ENCODE measurements around the gene CERS1.

Gene CERS1

DNA sequence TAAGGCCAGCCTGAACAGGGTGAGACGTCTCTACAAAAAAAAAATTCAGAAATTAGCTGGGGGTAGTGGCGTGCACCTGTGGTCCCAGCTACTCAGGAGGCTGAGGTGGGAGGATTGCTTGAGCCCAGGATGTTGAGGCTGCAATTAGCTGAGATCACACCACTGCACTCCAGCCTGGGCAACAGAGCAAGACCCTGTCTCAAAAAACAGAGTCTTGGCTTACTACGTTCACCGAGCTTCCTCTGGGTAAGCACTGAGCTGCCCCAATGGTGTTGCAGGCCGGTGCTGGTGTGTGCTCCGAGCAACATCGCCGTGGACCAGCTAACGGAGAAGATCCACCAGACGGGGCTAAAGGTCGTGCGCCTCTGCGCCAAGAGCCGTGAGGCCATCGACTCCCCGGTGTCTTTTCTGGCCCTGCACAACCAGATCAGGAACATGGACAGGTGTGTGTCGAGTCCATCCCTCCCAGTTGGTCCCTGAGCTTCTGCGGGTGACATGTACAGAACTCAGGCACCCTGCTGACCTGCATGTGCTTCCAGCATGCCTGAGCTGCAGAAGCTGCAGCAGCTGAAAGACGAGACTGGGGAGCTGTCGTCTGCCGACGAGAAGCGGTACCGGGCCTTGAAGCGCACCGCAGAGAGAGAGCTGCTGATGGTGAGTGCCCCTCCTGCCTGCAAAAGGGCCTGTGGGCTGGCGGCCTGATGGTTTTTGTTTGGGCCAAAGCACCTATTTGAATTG is 40.1 kb downstream of the CERS1 start:
- Histone ChIP-seq H3K36me3 (ENCODE audit: insufficient read depth, low read length) (peaks cover 36% of the 10 kb centered on the region), H3K4me1 (ENCODE audit: insufficient read depth, low read length) (no peaks in the 10 kb centered on the region; the same call in 1 of the 2 replicates), H3K9ac (ENCODE audit: low read depth, low read length) (no peak overlapping the region), H3K9me3 (ENCODE audit: control insufficient read depth, insufficient read depth, low read length) (no peaks in the 10 kb centered on the region)

DNA sequence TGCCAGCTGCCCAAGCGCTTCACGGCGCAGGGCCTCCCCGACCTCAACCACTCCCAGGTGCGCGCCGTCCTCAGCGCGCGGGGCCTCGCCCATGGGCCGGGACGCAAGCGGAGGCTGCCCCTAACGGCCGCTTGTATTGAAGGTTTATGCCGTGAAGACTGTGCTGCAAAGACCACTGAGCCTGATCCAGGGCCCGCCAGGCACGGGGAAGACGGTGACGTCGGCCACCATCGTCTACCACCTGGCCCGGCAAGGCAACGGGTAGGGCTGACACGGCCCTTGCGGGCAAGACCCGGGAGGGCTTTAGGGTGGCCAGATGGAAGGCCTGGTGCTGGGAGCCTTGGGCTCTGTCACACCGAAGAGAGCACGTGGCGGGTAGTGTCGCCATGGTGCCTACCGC is 41.0 kb downstream of the CERS1 start:
- H3K36me3 ChIP-seq (ENCODE audit: insufficient read depth, low read length), result peaks cover 30% of the 10 kb centered on the region
- H3K4me1 ChIP-seq (ENCODE audit: insufficient read depth, low read length), result no peaks in the 10 kb centered on the region; the same call in 1 of the 2 replicates
- H3K9me3 ChIP-seq (ENCODE audit: control insufficient read depth, insufficient read depth, low read length), result no peaks in the 10 kb centered on the region
- no peak overlapping the region for H3K9ac ChIP-seq (ENCODE audit: low read depth, low read length)

DNA sequence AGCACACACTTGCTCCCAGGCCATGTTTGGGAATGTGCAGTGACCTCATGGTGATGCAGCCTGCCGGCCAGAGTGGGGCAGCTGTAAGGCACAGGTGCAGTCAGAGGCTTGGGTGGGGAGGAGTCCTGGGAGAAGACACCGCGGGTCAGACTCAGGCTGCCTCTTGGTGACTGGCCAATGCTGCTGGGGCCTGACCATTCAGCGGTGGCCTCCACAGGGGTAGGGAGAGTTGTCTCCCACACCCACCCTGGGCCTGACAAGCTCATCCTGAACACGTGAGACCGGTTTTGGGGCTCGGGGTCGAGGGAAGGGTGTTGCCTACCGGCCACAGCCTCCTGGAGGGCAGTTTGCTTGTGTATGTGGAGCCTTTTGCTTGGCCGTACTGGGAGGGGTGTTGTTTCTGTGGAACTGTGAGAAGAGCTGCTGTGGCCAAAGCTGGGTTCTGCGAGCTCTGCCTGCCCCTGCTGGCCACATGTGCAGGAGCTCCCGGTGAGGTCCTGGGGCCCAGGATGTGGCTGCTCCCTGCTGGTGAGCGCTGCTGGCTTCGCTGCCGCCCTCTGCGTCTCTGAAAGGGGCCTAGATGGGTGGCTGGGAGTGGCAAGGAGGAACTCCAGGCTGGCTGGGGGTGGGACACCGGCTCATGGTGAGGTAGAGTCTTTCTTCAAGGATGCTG is 42.1 kb downstream of the CERS1 start:
- Histone ChIP-seq H3K36me3 (ENCODE audit: insufficient read depth, low read length) (peaks cover 32% of the 10 kb centered on the region), H3K9me3 (ENCODE audit: control insufficient read depth, insufficient read depth, low read length) (no peaks in the 10 kb centered on the region), H3K9ac (ENCODE audit: low read depth, low read length) (no peak overlapping the region), H3K4me1 (ENCODE audit: insufficient read depth, low read length) (no peaks in the 10 kb centered on the region; the same call in 1 of the 2 replicates)

DNA sequence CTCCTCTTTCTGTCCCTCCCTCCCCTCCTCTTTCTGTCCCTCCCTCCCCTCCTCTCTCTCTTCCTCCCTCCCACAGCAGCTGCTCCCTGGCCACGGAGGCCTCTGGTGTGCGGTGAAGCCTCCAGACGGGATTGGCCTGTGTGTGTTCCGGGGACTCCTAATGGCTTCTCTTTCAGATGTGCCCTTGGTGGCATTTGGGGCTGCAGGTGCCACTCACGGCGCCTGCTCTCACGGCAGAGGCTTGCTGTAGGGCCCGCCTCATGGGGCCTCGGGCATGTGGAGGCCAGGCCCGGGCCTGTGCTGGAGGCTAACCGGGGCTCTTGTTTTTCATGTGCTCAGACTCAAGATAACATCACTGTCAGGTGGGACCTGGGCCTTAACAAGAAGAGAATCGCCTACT is 43.3 kb downstream of the CERS1 start:
- no peak overlapping the region for H3K9ac ChIP-seq (ENCODE audit: low read depth, low read length)
- H3K9me3 ChIP-seq (ENCODE audit: control insufficient read depth, insufficient read depth, low read length), result no peaks in the 10 kb centered on the region
- H3K36me3 ChIP-seq (ENCODE audit: insufficient read depth, low read length), result peaks cover 33% of the 10 kb centered on the region
- no peaks in the 10 kb centered on the region; the same call in 1 of the 2 replicates for H3K4me1 ChIP-seq (ENCODE audit: insufficient read depth, low read length)

DNA sequence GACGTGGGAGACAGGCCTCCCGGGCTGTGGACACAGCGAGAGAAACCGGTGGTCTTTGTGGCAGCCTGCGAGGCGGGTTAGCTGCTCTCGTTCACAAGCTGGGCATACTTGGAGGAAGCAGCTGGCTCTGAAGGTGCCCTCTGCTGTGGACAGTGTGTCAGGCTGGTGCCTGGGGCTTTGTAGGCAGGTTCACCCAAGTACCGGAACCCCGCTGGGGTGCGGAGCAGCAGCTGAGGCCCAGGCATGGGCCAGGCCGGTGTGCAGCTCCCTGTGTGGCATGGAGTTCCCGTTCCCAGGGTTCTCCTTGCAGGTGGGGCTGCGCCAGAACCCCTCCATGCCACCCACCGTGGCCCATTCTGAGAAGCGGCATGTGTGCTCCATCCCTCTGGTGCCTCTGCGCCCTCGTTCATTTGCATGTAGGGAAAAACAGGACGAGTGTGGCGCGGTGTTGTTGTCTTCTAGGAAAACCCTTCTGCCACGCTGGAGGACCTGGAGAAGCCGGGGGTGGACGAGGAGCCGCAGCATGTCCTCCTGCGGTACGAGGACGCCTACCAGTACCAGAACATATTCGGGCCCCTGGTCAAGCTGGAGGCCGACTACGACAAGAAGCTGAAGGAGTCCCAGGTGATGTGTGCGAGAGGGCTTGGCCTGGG is 44.2 kb downstream of the CERS1 start:
- H3K36me3 ChIP-seq (ENCODE audit: insufficient read depth, low read length), result peaks cover 26% of the 10 kb centered on the region
- no peaks in the 10 kb centered on the region for H3K9me3 ChIP-seq (ENCODE audit: control insufficient read depth, insufficient read depth, low read length)
- H3K4me1 ChIP-seq (ENCODE audit: insufficient read depth, low read length), result no peaks in the 10 kb centered on the region; the same call in 1 of the 2 replicates
- H3K9ac ChIP-seq (ENCODE audit: low read depth, low read length), result no peak overlapping the region

DNA sequence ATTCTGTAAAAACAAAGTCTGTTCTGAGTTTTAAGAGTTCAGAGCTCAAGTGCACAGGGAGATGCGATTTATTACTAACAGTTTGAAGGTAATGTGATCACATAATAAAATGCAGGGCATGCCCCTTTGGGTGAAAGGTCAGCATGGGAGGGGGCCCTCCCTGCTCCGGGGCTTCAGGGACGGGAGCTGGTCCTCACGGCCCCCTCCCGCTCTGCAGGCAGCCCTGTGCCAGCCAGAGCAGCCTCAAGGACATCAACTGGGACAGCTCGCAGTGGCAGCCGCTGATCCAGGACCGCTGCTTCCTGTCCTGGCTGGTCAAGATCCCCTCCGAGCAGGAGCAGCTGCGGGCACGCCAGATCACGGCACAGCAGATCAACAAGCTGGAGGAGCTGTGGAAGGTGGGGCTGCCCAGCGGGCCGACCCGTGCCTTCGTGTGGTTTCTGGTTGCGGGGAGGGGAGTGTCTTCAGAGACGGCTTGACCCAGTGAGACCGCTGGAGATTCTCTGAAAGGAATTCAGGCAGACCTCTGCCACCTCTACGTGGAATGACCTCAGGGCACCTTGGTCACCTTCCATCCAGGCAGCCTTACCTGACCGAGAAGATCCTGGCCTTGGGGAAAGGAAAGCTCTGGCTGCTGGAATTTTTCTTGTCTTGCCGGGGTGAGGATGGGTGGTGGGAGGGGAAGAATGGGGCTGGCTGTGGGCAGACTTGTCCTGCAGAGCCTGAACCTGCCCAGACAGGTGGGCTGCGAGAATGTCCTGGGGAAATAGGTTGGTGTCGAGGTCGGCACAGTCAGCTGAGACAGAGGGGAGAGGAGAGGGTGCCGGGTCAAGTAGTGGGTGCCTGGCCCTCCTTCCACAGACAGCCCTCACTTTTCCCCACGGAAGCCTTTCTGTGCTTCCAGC is 45.2 kb downstream of the CERS1 start:
- H3K9ac ChIP-seq (ENCODE audit: low read depth, low read length), result no peak overlapping the region
- no peaks in the 10 kb centered on the region for H3K4me1 ChIP-seq (ENCODE audit: insufficient read depth, low read length)
- peaks cover 26% of the 10 kb centered on the region for H3K36me3 ChIP-seq (ENCODE audit: insufficient read depth, low read length)
- no peaks in the 10 kb centered on the region for H3K9me3 ChIP-seq (ENCODE audit: control insufficient read depth, insufficient read depth, low read length)

DNA sequence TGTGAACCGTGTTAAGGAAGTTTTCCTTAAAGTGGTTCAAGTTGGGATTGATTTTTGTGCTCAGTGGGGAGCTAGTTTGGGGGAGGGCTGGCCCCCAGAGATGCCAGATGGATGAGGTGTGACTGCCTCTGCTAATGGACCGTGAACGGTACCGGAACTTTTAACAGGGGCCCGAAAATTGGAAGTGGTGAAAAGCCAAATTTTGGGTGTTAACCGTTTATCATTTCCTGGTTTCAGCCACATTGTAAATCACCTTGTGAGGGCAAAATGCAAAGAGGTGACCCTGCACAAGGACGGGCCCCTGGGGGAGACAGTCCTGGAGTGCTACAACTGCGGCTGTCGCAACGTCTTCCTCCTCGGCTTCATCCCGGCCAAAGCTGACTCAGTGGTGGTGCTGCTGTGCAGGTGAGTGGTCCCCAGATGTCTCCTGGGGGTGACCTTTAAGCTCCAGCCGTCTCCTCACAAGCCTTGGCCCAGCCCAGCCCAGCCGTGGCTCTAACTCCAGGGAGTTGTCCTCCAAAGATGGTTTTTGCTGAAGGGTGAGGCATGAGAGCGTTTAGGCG is 46.0 kb downstream of the CERS1 start:
- peaks cover 26% of the 10 kb centered on the region for H3K36me3 ChIP-seq (ENCODE audit: insufficient read depth, low read length)
- no peak overlapping the region for H3K9ac ChIP-seq (ENCODE audit: low read depth, low read length)
- no peaks in the 10 kb centered on the region for H3K4me1 ChIP-seq (ENCODE audit: insufficient read depth, low read length)
- H3K9me3 ChIP-seq (ENCODE audit: control insufficient read depth, insufficient read depth, low read length), result no peaks in the 10 kb centered on the region

DNA sequence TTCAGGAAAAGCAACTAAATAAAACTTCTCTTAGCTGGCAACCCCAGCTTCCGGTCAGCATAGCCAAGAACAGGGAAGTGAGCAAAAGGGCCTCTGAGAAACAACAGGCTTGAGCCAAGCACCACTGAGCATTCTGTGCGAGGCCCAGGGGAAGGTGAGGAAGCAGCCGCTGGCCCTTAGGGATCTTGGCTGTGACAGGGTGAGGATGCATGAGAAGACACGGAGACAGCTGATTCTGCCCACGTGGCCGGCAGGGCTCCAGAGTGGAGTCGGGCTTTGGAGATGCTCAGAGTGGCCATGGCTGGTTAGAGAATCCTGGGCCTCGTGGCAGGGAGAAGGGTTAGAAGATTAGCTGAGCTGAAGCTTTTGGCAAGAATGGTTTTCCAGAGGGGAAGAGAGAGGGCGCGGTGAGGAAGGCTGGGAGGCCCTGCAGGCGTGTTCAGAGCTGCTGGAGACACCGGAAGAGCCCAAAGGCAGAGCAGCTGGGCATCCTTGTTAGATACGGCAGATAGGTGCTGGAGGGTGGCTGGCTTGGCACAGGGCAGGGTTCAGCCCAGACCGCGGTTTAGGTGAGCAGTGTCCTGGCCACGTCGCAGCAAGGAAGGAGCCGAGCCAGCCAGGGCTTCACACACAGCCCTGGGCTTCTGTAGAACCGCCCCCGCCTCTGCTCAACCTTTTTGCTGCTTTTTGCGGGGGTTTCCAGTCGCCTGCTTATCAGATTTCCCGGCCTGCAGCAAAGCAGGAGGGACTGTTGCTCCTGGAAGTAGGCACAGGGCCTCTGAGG is 46.9 kb downstream of the CERS1 start:
- H3K4me1 ChIP-seq (ENCODE audit: insufficient read depth, low read length), result no peaks in the 10 kb centered on the region
- H3K36me3 ChIP-seq (ENCODE audit: insufficient read depth, low read length), result peaks cover 26% of the 10 kb centered on the region

DNA sequence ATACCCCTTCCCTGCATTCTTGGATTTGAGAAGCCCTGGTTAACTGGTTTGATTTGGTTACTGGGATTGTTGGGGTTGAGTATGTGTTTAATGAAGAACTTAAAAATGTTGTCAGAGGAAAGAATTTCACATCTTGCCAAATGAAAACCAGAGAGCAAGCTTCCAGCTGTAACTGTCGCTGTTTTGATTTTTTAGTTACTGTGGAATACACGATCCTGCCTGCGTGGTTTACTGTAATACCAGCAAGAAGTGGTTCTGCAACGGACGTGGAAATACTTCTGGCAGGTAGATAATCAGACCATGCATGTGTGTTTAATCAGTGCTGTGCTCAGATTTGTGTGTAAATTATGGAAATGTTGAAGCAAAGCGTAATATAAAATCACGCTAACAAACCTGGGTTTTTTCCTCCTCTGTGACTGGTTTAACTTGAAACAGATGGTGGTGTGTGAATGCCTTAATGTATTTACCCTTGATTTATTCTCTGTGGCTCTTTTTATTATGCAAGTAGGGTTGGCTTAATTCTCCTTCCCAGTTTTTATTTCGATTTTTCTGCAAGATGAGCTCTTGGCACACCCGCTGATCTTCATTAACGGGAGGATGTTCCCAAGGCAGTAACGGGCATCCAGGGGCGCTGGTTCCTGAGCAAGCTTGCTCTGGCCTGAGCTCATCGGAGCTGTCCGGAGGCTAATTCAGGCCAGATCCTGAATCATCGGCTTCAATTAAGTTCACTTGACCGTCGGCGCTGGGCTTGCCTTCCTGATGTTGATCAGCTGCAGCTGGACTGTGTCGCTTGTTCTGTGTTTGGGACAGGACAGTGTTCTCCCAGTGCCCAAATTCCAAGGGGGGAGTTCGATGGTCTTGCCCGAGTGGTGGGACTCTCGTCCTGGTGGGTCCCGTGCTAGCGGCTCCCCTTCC is 48.2 kb downstream of the CERS1 start:
- H3K36me3 ChIP-seq (ENCODE audit: insufficient read depth, low read length), result peaks cover 23% of the 10 kb centered on the region
- H3K9me3 ChIP-seq (ENCODE audit: control insufficient read depth, insufficient read depth, low read length), result no peaks in the 10 kb centered on the region
- H3K9ac ChIP-seq (ENCODE audit: low read depth, low read length), result no peak overlapping the region
- H3K4me1 ChIP-seq (ENCODE audit: insufficient read depth, low read length), result no peaks in the 10 kb centered on the region

More for the DNA sequence above, 46.9 kb downstream of the CERS1 start:
- H3K9me3 ChIP-seq (ENCODE audit: control insufficient read depth, insufficient read depth, low read length), result no peaks in the 10 kb centered on the region
- H3K9ac ChIP-seq (ENCODE audit: low read depth, low read length), result no peak overlapping the region

DNA sequence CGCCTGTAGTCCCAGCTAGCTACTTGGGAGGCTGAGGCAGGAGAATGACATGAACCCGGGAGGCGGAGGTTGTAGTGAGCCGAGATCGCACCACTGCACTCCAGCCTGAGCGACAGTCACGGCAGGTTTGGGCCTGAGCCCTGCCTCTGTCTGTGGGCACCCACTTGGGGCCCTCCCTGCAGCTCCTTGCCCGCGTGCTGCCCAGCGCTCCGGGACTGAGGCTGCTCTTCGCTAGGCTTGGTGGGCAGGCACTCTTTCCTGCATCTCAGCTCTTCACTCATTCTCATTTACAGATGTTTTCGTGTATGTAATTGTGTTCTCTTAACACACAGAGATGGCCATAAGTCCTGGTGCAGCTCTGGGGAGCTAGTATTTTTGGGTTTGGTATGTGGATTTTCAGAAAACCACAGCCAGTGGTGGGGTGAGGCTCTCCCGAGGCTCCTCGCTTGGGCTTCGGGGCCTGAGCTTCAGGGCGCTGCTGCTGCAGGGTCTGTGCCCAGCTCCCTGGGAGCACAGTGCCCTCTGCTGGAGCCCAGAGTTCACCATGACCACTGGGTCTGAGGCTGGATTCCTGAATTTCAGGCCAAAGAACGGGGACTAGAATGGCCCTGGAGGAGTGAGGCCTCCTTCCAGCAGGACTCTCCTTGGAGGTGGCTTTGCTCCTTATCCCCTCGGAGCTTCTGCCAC is 49.0 kb downstream of the CERS1 start:
- H3K4me1 ChIP-seq (ENCODE audit: insufficient read depth, low read length), result no peaks in the 10 kb centered on the region
- no peaks in the 10 kb centered on the region for H3K9me3 ChIP-seq (ENCODE audit: control insufficient read depth, insufficient read depth, low read length)
- peaks cover 17% of the 10 kb centered on the region; the same call in 1 of the 2 replicates for H3K36me3 ChIP-seq (ENCODE audit: insufficient read depth, low read length)
- H3K9ac ChIP-seq (ENCODE audit: low read depth, low read length), result no peak overlapping the region

DNA sequence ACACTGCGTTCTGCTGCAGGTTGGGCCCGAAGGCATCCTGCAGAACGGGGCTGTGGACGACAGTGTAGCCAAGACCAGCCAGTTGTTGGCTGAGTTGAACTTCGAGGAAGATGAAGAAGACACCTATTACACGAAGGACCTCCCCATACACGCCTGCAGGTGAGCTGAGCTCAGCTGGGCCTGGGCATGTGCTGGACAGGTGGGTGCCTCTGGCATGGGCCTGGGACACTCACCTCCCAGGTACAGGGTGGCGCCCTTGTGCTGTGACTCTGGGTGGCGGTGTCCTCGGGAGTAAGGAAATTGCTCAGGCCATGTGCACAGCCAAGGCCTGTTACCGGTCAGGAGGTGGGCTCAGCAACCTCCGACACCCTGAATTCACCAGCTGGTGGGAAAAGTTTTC is 50.0 kb downstream of the CERS1 start:
- Histone ChIP-seq H3K4me1 (ENCODE audit: insufficient read depth, low read length) (no peaks in the 10 kb centered on the region), H3K9me3 (ENCODE audit: control insufficient read depth, insufficient read depth, low read length) (no peaks in the 10 kb centered on the region), H3K36me3 (ENCODE audit: insufficient read depth, low read length) (peaks cover 8% of the 10 kb centered on the region; the same call in 1 of the 2 replicates), H3K9ac (ENCODE audit: low read depth, low read length) (no peak overlapping the region)

DNA sequence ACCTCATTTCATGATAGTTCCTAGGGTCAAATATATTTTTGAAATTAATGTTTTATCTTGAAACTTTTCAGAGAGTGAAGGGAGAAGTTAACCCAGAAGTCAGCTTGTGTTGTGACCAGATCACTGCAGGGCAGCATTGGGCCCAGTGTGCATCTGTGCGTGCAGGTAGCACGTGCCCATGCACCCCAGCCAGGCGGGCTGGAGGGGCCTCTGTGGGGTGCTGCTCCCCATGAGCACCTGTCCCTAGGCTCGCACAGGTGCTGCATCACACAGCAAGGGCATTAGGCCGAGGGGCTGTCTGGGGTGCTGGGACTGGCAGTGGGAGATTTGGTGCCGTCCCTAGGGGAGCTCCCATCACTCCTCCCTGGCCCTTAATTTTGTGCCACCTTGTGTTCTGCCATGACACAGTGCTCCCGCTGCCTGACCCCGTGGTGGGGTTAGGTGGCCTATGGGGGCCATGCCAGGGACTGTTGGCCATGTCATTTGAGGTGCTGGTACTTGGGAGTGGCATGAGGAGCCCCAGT is 51.1 kb downstream of the CERS1 start:
- H3K36me3 ChIP-seq (ENCODE audit: insufficient read depth, low read length), result peaks cover 4% of the 10 kb centered on the region; the same call in 1 of the 2 replicates
- H3K4me1 ChIP-seq (ENCODE audit: insufficient read depth, low read length), result no peaks in the 10 kb centered on the region; the same call in 1 of the 2 replicates
- no peak overlapping the region for H3K9ac ChIP-seq (ENCODE audit: low read depth, low read length)
- H3K9me3 ChIP-seq (ENCODE audit: control insufficient read depth, insufficient read depth, low read length), result no peaks in the 10 kb centered on the region
